Endometrial microvascular endothelial cells (primary cell): Measurements from ENCODE around the gene MEA1. TPM values are rescaled to one million over a fixed set of nuclear protein-coding genes. Genes with fewer than 3 reads are reported as not detected.

Source experiments
- in situ Hi-C: cut with HindIII; loops from 2 replicates; pipeline ENCODE4 v1.10.0; 2017; ENCODE audit warnings: low sequenced_read_pairs, low pct_unique_long_range_greater_than_20kb; ENCODE audit errors: inconsistent ontology term
- total RNA-seq: library from RNA; depleted of rRNA; stranded (reverse); fragments of >200 nt; gene quantifications from one replicate; pipeline ENCODE4 v1.2.3, GENCODE V29; 2015; ENCODE audit errors: inconsistent ontology term

MEA1 gene
- total RNA-seq = 69.5 TPM

- in situ Hi-C loops = no loop called here
Observed at GRCh38 chr6:43013843-43014433, at the start of gene MEA1, which contains the start of gene KLHDC3. Gene MEA1 (minus strand): TSS chr6:43013946. CDS start chr6:43013813, 133 bp downstream. Gene KLHDC3 (plus strand): TSS chr6:43014249. CDS start chr6:43017193, 2,944 bp downstream.

- in situ Hi-C loops = no loop called here
Observed at GRCh38 chr6:43062818-43063217, 49.1 kb upstream of the MEA1 start.

GRCh38 chr6:43061861-43062260 lies 48.1 kb upstream of the MEA1 start:
- in situ Hi-C loops = no loop called here

GRCh38 chr6:43060755-43061633 lies 47.2 kb upstream of the MEA1 start:
- in situ Hi-C loops = no loop called here

- in situ Hi-C loops = no loop called here
Observed at GRCh38 chr6:43060034-43060754, 46.4 kb upstream of the MEA1 start.

GRCh38 chr6:43059168-43060033 lies 45.7 kb upstream of the MEA1 start, which contains the start of the genes KLC4 and MRPL2:
Gene KLC4 (plus strand): TSS chr6:43059631. CDS start chr6:43061336, 1,705 bp downstream.
Gene MRPL2 (minus strand): TSS chr6:43059434. CDS start chr6:43059381, 53 bp downstream.
- in situ Hi-C loops = no loop called here

- in situ Hi-C loops = no loop called here
Observed at GRCh38 chr6:43058531-43058930, 44.8 kb upstream of the MEA1 start.

GRCh38 chr6:43055966-43056365 lies 42.2 kb upstream of the MEA1 start:
- in situ Hi-C loops = no loop called here

- in situ Hi-C loops = no loop called here
Observed at GRCh38 chr6:43054206-43054943, 40.6 kb upstream of the MEA1 start.

- in situ Hi-C loops = no loop called here
Observed at GRCh38 chr6:43053545-43054205, 39.9 kb upstream of the MEA1 start, which contains the start of gene CUL7. Gene CUL7 (minus strand): TSS chr6:43053851. CDS start chr6:43052788, 1,063 bp downstream.

- in situ Hi-C loops = no loop called here
Observed at GRCh38 chr6:43052842-43053544, 39.2 kb upstream of the MEA1 start.

GRCh38 chr6:43052225-43052841 lies 38.6 kb upstream of the MEA1 start:
- in situ Hi-C loops = no loop called here

GRCh38 chr6:43050981-43051380 lies 37.2 kb upstream of the MEA1 start:
- in situ Hi-C loops = no loop called here

- in situ Hi-C loops = no loop called here
Observed at GRCh38 chr6:43047998-43048397, 34.3 kb upstream of the MEA1 start.

- in situ Hi-C loops = no loop called here
Observed at GRCh38 chr6:43045371-43045930, 31.7 kb upstream of the MEA1 start.

- in situ Hi-C loops = no loop called here
Observed at GRCh38 chr6:43043310-43043709, 29.6 kb upstream of the MEA1 start.
